ENCODE data around the gene TNIK.

DNA sequence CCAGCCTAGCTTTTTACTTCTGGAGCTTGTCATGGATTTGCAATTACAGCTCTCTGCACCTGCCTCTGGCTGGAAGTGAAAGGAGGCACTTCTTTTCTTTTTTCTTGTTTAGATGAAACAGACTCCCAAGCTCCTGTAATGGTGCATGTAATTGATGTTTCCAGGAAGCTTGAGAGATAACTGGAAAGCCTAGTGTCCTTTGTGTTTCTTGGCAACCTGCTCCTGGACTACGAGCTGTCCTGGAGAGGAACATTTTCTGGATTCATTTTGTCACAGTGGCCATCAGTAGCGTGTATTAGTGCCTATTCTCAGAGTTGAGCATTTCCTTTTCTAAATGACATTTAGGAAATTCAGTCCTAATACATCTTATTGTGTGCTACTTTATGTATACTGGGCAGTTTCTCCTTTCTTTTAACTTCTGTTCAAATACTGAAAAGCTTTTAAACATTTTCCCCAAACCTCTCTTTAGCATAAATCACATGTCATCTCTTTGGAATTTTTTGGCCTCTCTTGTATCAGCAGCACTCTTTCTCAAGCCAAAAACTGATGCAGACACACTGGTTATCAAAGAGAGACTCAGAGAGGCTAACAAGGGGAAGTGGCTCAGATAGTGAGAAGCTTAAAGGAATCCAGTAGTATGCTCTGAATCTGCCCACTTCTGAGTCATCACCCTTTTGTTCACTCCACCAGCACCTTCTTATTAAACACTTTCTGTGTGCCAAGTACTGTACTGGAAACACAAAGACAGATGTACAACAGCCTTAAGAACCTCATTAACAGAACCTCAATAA lies 371.0 kb downstream of the TNIK start:
- TF ChIP-seq SIN3A (IDR thresholded peaks at IDR 0.05; ENCODE audit: borderline replicate concordance, insufficient read depth, low read length), result no peak
- TF ChIP-seq REST (IDR thresholded peaks at IDR 0.05; ENCODE audit: insufficient read depth in 1 of 2, low read depth in 2 of 2, low read length in 2 of 2), result no peak
- TF ChIP-seq POLR2AphosphoS5 (IDR thresholded peaks at IDR 0.05; ENCODE audit: low read depth, low read length), result no peak
- TF ChIP-seq TAF1 (IDR thresholded peaks at IDR 0.05; ENCODE audit: borderline replicate concordance, insufficient read depth, low read length), result no peak
- TF ChIP-seq FOXP2 (optimal IDR thresholded peaks at IDR 0.05; ENCODE audit: borderline replicate concordance, extremely low read depth, extremely low read length, insufficient read depth), result no peak

All from PFSK-1 (cell line).